Stimulated activated naive CD8-positive, alpha-beta T cell treated with anti-CD3 and anti-CD28 coated beads, Interleukin-15, amount 100 ng/mL, for 72 hours (primary cell): ENCODE data around the gene CD22.

ENCODE experiments used
- ATAC-seq: fragments of 150-1000 bp; cut with Tn5 transposase; 2 replicates; pipeline ENCODE4 v1.10.0; 2021; ENCODE audit warnings: mild to moderate bottlenecking, moderate library complexity
- DNase-seq, 2 donors: peaks; one replicate each; pipeline ENCODE4 v3.0.0; 2021 to 2022
- H3K27ac Mint-ChIP-seq, 2 donors: one replicate each; pipeline ENCODE4 v1.8.0; 2022; ENCODE audit warnings: mild to moderate bottlenecking in 2 of 2, mixed read lengths in 2 of 2, moderate library complexity in 2 of 2
- H3K27me3 Mint-ChIP-seq: one replicate; pipeline ENCODE4 v1.8.0; 2022; ENCODE audit warnings: mixed read lengths
- H3K4me1 Mint-ChIP-seq: one replicate; pipeline ENCODE4 v1.8.0; 2022; ENCODE audit warnings: mild to moderate bottlenecking, mixed read lengths
- H3K4me3 Mint-ChIP-seq, 2 donors: one replicate each; pipeline ENCODE4 v1.8.0; 2022; ENCODE audit warnings: mild to moderate bottlenecking in 2 of 2, mixed read lengths in 2 of 2, moderate library complexity in 1 of 2
- H3K9me3 Mint-ChIP-seq, 2 donors: one replicate each; pipeline ENCODE4 v1.8.0; 2022; ENCODE audit warnings: mixed read lengths in 2 of 2

Gene CD22

GRCh38 chr19:35317464-35318043 is 11.4 kb upstream of the CD22 start:
- no peak for ATAC-seq
- H3K27ac Mint-ChIP-seq: no peak overlapping the region

GRCh38 chr19:35318679-35319448 is 10.1 kb upstream of the CD22 start:
- peaks cover 27% of the 10 kb centered on the region for H3K27me3 Mint-ChIP-seq
- DNase-seq (no peak), ATAC-seq (peak; percentile 43)
- peak overlapping the region; percentile 28 to 60 for H3K27ac Mint-ChIP-seq
- H3K4me3 Mint-ChIP-seq: peak overlapping the region in 1 of 2 donors; percentile 5
- H3K4me1 Mint-ChIP-seq: peaks cover 11% of the 10 kb centered on the region
- H3K9me3 Mint-ChIP-seq: peaks cover 4 to 8% of the 10 kb centered on the region in 2 donors

More at GRCh38 chr19:35317464-35318043, 11.4 kb upstream of the CD22 start:
- no peak for DNase-seq
- peaks cover 4 to 8% of the 10 kb centered on the region in 2 donors for H3K9me3 Mint-ChIP-seq
- peaks cover 27% of the 10 kb centered on the region for H3K27me3 Mint-ChIP-seq
- H3K4me1 Mint-ChIP-seq: peaks cover 11% of the 10 kb centered on the region
- no peak overlapping the region for H3K4me3 Mint-ChIP-seq

GRCh38 chr19:35320065-35320713 is 8.8 kb upstream of the CD22 start:
- Mint-ChIP-seq H3K9me3 (peaks cover 4 to 8% of the 10 kb centered on the region in 2 donors), H3K27me3 (peaks cover 27% of the 10 kb centered on the region), H3K4me3 (no peak overlapping the region), H3K27ac (peak overlapping the region in 1 of 2 donors; percentile 82), H3K4me1 (peaks cover 11% of the 10 kb centered on the region)
- ATAC-seq: peak; percentile 46
- DNase-seq: no peak

- Mint-ChIP-seq H3K27ac (no peak overlapping the region), H3K4me3 (no peak overlapping the region), H3K9me3 (peaks cover 4 to 8% of the 10 kb centered on the region in 2 donors), H3K4me1 (peaks cover 11% of the 10 kb centered on the region), H3K27me3 (peaks cover 35% of the 10 kb centered on the region)
- ATAC-seq: no peak
- no peak for DNase-seq
Measured at GRCh38 chr19:35321291-35321690, 7.7 kb upstream of the CD22 start.

GRCh38 chr19:35322014-35322413 is 7.0 kb upstream of the CD22 start:
- peaks cover 4 to 8% of the 10 kb centered on the region in 2 donors for H3K9me3 Mint-ChIP-seq
- H3K27me3 Mint-ChIP-seq: peaks cover 35% of the 10 kb centered on the region
- H3K4me1 Mint-ChIP-seq: peaks cover 11% of the 10 kb centered on the region
- DNase-seq (no peak), ATAC-seq (no peak)
- H3K4me3 Mint-ChIP-seq: no peak overlapping the region
- H3K27ac Mint-ChIP-seq: peak overlapping the region in 1 of 2 donors; percentile 53

GRCh38 chr19:35327642-35328041 is 1.3 kb upstream of the CD22 start:
- DNase-seq: no peak
- ATAC-seq: no peak
- H3K27ac Mint-ChIP-seq: peak overlapping the region in 1 of 2 donors; percentile 63
- H3K27me3 Mint-ChIP-seq: peaks cover 16% of the 10 kb centered on the region
- H3K4me3 Mint-ChIP-seq: no peak overlapping the region
- H3K9me3 Mint-ChIP-seq: no peaks in the 10 kb centered on the region
- peaks cover 27% of the 10 kb centered on the region for H3K4me1 Mint-ChIP-seq

- H3K9me3 Mint-ChIP-seq: no peaks in the 10 kb centered on the region
- H3K4me3 Mint-ChIP-seq: peak overlapping the region; percentile 32 to 69
Measured at GRCh38 chr19:35329323-35329722, 336 bp downstream of the CD22 start.

GRCh38 chr19:35330475-35330874 is 1.5 kb downstream of the CD22 start:
- peak overlapping the region in 1 of 2 donors; percentile 56 for H3K4me3 Mint-ChIP-seq
- peaks cover 53% of the 10 kb centered on the region for H3K4me1 Mint-ChIP-seq

More at GRCh38 chr19:35329323-35329722, 336 bp downstream of the CD22 start:
- ATAC-seq (peak; percentile 17), DNase-seq (no peak)
- H3K27ac Mint-ChIP-seq: peak overlapping the region in 1 of 2 donors; percentile 90
- peaks cover 44% of the 10 kb centered on the region for H3K4me1 Mint-ChIP-seq
- H3K27me3 Mint-ChIP-seq: peaks cover 16% of the 10 kb centered on the region

GRCh38 chr19:35331551-35332214 is 2.7 kb downstream of the CD22 start:
- Mint-ChIP-seq H3K27ac (no peak overlapping the region), H3K9me3 (no peaks in the 10 kb centered on the region), H3K27me3 (peaks cover 8% of the 10 kb centered on the region), H3K4me3 (no peak overlapping the region), H3K4me1 (peaks cover 53% of the 10 kb centered on the region)
- DNase-seq: no peak
- no peak for ATAC-seq

More at GRCh38 chr19:35330475-35330874, 1.5 kb downstream of the CD22 start:
- ATAC-seq (no peak), DNase-seq (no peak)
- H3K9me3 Mint-ChIP-seq: no peaks in the 10 kb centered on the region
- H3K27ac Mint-ChIP-seq: peak overlapping the region in 1 of 2 donors; percentile 67
- peaks cover 16% of the 10 kb centered on the region for H3K27me3 Mint-ChIP-seq

GRCh38 chr19:35332817-35333216 is 3.8 kb downstream of the CD22 start:
- H3K27ac Mint-ChIP-seq: peak overlapping the region in 1 of 2 donors; percentile 8

GRCh38 chr19:35334144-35334753 is 5.3 kb downstream of the CD22 start:
- H3K4me1 Mint-ChIP-seq: peaks cover 37% of the 10 kb centered on the region
- DNase-seq (no peak), ATAC-seq (no peak)
- H3K27me3 Mint-ChIP-seq: peaks cover 8% of the 10 kb centered on the region
- H3K27ac Mint-ChIP-seq: peak overlapping the region in 1 of 2 donors; percentile 70
- no peaks in the 10 kb centered on the region for H3K9me3 Mint-ChIP-seq
- H3K4me3 Mint-ChIP-seq: peak overlapping the region in 1 of 2 donors; percentile 40

More at GRCh38 chr19:35332817-35333216, 3.8 kb downstream of the CD22 start:
- Mint-ChIP-seq H3K4me3 (peak overlapping the region; percentile 54 to 61), H3K9me3 (no peaks in the 10 kb centered on the region), H3K4me1 (peaks cover 50% of the 10 kb centered on the region), H3K27me3 (peaks cover 8% of the 10 kb centered on the region)
- DNase-seq (no peak), ATAC-seq (peak; percentile 79)

GRCh38 chr19:35336166-35336955 is 7.4 kb downstream of the CD22 start:
- Mint-ChIP-seq H3K9me3 (no peaks in the 10 kb centered on the region), H3K4me3 (no peak overlapping the region), H3K27ac (peak overlapping the region; percentile 2 to 76), H3K4me1 (peaks cover 31% of the 10 kb centered on the region), H3K27me3 (peaks cover 2% of the 10 kb centered on the region)
- no peak for ATAC-seq
- DNase-seq: no peak

GRCh38 chr19:35337097-35337983 is 8.4 kb downstream of the CD22 start:
- no peak for DNase-seq
- no peaks in the 10 kb centered on the region for H3K9me3 Mint-ChIP-seq
- peaks cover 30% of the 10 kb centered on the region for H3K4me1 Mint-ChIP-seq
- no peak for ATAC-seq
- H3K27me3 Mint-ChIP-seq: peaks cover 5% of the 10 kb centered on the region
- H3K27ac Mint-ChIP-seq: peak overlapping the region; percentile 21 to 55
- H3K4me3 Mint-ChIP-seq: no peak overlapping the region

- no peak for DNase-seq
- H3K27me3 Mint-ChIP-seq: peaks cover 7% of the 10 kb centered on the region
- H3K4me1 Mint-ChIP-seq: peaks cover 24% of the 10 kb centered on the region
- H3K27ac Mint-ChIP-seq: peak overlapping the region in 1 of 2 donors; percentile 21
- no peaks in the 10 kb centered on the region for H3K9me3 Mint-ChIP-seq
- H3K4me3 Mint-ChIP-seq: no peak overlapping the region
- ATAC-seq: no peak
Measured at GRCh38 chr19:35337984-35338296, 9.0 kb downstream of the CD22 start.
